K562 (cell line): ENCODE measurements around the gene HOPX.

Source experiments
- CEBPB ChIP-seq: fragments of 450-650 bp; IDR thresholded peaks from 2 replicates; pipeline ENCODE4 v1.6.1; 2016; ENCODE audit warnings: missing genetic modification characterization, missing compliant biosample characterization
- HDAC8 ChIP-seq: fragments of 450-650 bp; IDR thresholded peaks from 2 replicates; pipeline ENCODE4 v1.6.1; 2016; ENCODE audit warnings: mild to moderate bottlenecking, missing genetic modification characterization, moderate library complexity, missing compliant biosample characterization
- MCM3 ChIP-seq: fragments of 450-650 bp; IDR thresholded peaks from 2 replicates; pipeline ENCODE4 v1.6.1; 2016
- NFYB ChIP-seq: IDR thresholded peaks from 2 replicates; pipeline ENCODE4 v1.6.1; 2011; ENCODE audit warnings: mild to moderate bottlenecking, moderate library complexity; ENCODE audit not compliant: insufficient read length; ENCODE audit errors: extremely low read depth
- NRF1 ChIP-seq, 2 experiments: fragments of 450-650 bp; IDR thresholded peaks in 1 of 2; conservative IDR thresholded peaks in 1 of 2; 2 replicates each; pipeline ENCODE4 v1.6.1; 2014; ENCODE audit warnings: mild to moderate bottlenecking in 2 of 2
- SUPT5H ChIP-seq: fragments of 450-650 bp; IDR thresholded peaks from 2 replicates; pipeline ENCODE4 v1.6.1; 2016
- TAF1 ChIP-seq: IDR thresholded peaks from 2 replicates; pipeline ENCODE4 v1.6.1; 2011; ENCODE audit warnings: mild to moderate bottlenecking, low read length, moderate library complexity; ENCODE audit not compliant: insufficient read depth, control insufficient read depth, severe bottlenecking; ENCODE audit errors: extremely low read depth
- ZKSCAN1 ChIP-seq: fragments of 150-350 bp; IDR thresholded peaks from 2 replicates; pipeline ENCODE4 v1.6.1; 2016; ENCODE audit warnings: low read depth, low read length
- ZKSCAN8 ChIP-seq: fragments of 200-800 bp; sonication (Bioruptor generic); IDR thresholded peaks from 2 replicates; pipeline ENCODE4 v1.6.1; 2016; ENCODE audit warnings: missing genetic modification characterization, missing compliant biosample characterization
- TF ChIP-seq, protein P1 (sequence below): sonication (generic); formaldehyde crosslinking; IDR thresholded peaks from 2 replicates; pipeline ENCODE4 v1.5.0; 2020; ENCODE audit warnings: missing genetic modification reagents
- TF ChIP-seq, protein P2 (sequence below), 3 experiments: IDR thresholded peaks in 2 of 3; conservative IDR thresholded peaks in 1 of 3; 2 replicates each; pipeline ENCODE4 v1.5.1; 2011 to 2012; ENCODE audit warnings: low read length in 3 of 3, mild to moderate bottlenecking in 3 of 3, control low read depth in 2 of 3, improper control_type of control experiment in 1 of 3, inconsistent platforms in 1 of 3, low read depth in 1 of 3, mixed read lengths in 1 of 3, moderate library complexity in 1 of 3; ENCODE audit not compliant: insufficient read depth in 2 of 3

DNA sequence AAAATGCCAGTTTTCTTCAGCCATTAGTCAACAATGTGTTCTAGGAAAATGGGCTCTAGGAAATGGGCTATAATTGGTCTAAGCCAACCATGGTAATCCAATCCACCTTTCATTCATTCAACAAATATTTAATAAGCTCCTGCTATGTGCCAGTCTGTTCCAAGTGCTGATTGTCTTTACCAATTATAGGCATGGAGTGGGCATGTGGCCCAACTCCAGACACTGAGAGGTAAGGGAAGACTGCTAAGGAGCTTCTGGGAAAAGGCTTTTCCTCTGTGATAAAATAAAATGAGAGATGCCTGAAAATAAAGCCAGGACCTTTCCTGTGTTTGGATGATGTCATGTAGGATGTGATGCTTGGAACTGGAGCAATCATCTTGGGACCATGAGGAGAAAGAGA lies 43.3 kb downstream of the HOPX start:
- TF ChIP-seq, protein P1, sequence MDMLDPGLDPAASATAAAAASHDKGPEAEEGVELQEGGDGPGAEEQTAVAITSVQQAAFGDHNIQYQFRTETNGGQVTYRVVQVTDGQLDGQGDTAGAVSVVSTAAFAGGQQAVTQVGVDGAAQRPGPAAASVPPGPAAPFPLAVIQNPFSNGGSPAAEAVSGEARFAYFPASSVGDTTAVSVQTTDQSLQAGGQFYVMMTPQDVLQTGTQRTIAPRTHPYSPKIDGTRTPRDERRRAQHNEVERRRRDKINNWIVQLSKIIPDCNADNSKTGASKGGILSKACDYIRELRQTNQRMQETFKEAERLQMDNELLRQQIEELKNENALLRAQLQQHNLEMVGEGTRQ (CRISPR knock-in tag): no peak
- TF ChIP-seq TAF1 (no peak), HDAC8 (tag) (no peak), SUPT5H (no peak), MCM3 (no peak), NRF1 (conservative IDR thresholded peaks at IDR 0.05 in 1 of 2, IDR thresholded peaks at IDR 0.05 in 1 of 2) (no peak), ZKSCAN8 (CRISPR knock-in tag) (no peak), NFYB (no peak), ZKSCAN1 (no peak), CEBPB (no peak)
- TF ChIP-seq, protein P2, sequence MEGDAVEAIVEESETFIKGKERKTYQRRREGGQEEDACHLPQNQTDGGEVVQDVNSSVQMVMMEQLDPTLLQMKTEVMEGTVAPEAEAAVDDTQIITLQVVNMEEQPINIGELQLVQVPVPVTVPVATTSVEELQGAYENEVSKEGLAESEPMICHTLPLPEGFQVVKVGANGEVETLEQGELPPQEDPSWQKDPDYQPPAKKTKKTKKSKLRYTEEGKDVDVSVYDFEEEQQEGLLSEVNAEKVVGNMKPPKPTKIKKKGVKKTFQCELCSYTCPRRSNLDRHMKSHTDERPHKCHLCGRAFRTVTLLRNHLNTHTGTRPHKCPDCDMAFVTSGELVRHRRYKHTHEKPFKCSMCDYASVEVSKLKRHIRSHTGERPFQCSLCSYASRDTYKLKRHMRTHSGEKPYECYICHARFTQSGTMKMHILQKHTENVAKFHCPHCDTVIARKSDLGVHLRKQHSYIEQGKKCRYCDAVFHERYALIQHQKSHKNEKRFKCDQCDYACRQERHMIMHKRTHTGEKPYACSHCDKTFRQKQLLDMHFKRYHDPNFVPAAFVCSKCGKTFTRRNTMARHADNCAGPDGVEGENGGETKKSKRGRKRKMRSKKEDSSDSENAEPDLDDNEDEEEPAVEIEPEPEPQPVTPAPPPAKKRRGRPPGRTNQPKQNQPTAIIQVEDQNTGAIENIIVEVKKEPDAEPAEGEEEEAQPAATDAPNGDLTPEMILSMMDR (IDR thresholded peaks at IDR 0.05 in 2 of 3, conservative IDR thresholded peaks at IDR 0.05 in 1 of 3; ENCODE audit: insufficient read depth in 2 of 3, low read depth in 1 of 3, low read length in 3 of 3): no peak
